OCI-LY1 (cell line): ENCODE measurements around the gene POTEH.
"Not testable (repeated sequence)": the region's sequence is repeated elsewhere in the genome, so short reads cannot be mapped to it uniquely, and the experiment has no call there.

ENCODE experiments used
- H2AFZ ChIP-seq: fragments of 200-600 bp; sonication (generic), shearing (Covaris generic); 2 replicates; pipeline ENCODE4 v1.6.0; 2014; ENCODE audit warnings: antibody characterized with exemption, mild to moderate bottlenecking, low read length
- H3F3A ChIP-seq: fragments of 200-600 bp; sonication (generic), shearing (Covaris generic); 2 replicates; pipeline ENCODE4 v1.6.0; 2014; ENCODE audit warnings: mild to moderate bottlenecking, antibody characterized with exemption, low read length, moderate library complexity; ENCODE audit not compliant: insufficient read depth
- H3K27ac ChIP-seq: fragments of 200-600 bp; sonication (generic); 2 replicates; pipeline ENCODE4 v1.5.1; 2014; ENCODE audit warnings: low read length, mixed run types, mild to moderate bottlenecking, low read depth; ENCODE audit not compliant: poor library complexity, severe bottlenecking
- H3K27me3 ChIP-seq: fragments of 200-600 bp; sonication (generic); 2 replicates; pipeline ENCODE4 v1.6.0; 2014; ENCODE audit warnings: antibody characterized with exemption, mild to moderate bottlenecking, low read length, moderate library complexity; ENCODE audit not compliant: insufficient read depth
- H3K36me3 ChIP-seq: fragments of 200-600 bp; sonication (generic); 2 replicates; pipeline ENCODE4 v1.6.1; 2014; ENCODE audit warnings: mild to moderate bottlenecking, antibody characterized with exemption, low read length, moderate library complexity, mixed read lengths; ENCODE audit not compliant: insufficient read depth
- H3K4me1 ChIP-seq: fragments of 200-600 bp; sonication (generic); 2 replicates; pipeline ENCODE4 v1.5.1; 2014; ENCODE audit warnings: mild to moderate bottlenecking, low read length, moderate library complexity; ENCODE audit not compliant: insufficient read depth, severe bottlenecking
- H3K4me2 ChIP-seq: fragments of 200-600 bp; sonication (generic), shearing (Covaris generic); 2 replicates; pipeline ENCODE4 v1.6.1; 2014; ENCODE audit warnings: low read length
- H3K4me3 ChIP-seq: fragments of 200-600 bp; sonication (generic); 2 replicates; pipeline ENCODE4 v1.5.1; 2014; ENCODE audit warnings: low read length, low read depth, mild to moderate bottlenecking, mixed read lengths; ENCODE audit not compliant: poor library complexity, severe bottlenecking
- H3K79me2 ChIP-seq: fragments of 200-600 bp; shearing (Covaris generic); 2 replicates; pipeline ENCODE4 v1.6.1; 2016; ENCODE audit warnings: mixed run types, low read length, mixed read lengths; ENCODE audit not compliant: insufficient read depth
- H3K9ac ChIP-seq: fragments of 200-600 bp; sonication (generic), shearing (Covaris generic); 2 replicates; pipeline ENCODE4 v1.6.1; 2014; ENCODE audit warnings: mild to moderate bottlenecking, low read length, mixed read lengths
- H3K9me2 ChIP-seq: fragments of 200-600 bp; sonication (generic), shearing (Covaris generic); 2 replicates; pipeline ENCODE4 v1.6.1; 2014; ENCODE audit warnings: low read depth, mild to moderate bottlenecking, low read length, mixed read lengths
- H3K9me3 ChIP-seq: fragments of 200-600 bp; shearing (Covaris generic); 2 replicates; pipeline ENCODE4 v1.6.1; 2014; ENCODE audit warnings: low read length, mixed read lengths
- H4K20me1 ChIP-seq: fragments of 200-600 bp; sonication (generic), shearing (Covaris generic); 2 replicates; pipeline ENCODE4 v1.6.0; 2016; ENCODE audit warnings: mild to moderate bottlenecking, low read length; ENCODE audit not compliant: insufficient read depth

POTEH gene

DNA sequence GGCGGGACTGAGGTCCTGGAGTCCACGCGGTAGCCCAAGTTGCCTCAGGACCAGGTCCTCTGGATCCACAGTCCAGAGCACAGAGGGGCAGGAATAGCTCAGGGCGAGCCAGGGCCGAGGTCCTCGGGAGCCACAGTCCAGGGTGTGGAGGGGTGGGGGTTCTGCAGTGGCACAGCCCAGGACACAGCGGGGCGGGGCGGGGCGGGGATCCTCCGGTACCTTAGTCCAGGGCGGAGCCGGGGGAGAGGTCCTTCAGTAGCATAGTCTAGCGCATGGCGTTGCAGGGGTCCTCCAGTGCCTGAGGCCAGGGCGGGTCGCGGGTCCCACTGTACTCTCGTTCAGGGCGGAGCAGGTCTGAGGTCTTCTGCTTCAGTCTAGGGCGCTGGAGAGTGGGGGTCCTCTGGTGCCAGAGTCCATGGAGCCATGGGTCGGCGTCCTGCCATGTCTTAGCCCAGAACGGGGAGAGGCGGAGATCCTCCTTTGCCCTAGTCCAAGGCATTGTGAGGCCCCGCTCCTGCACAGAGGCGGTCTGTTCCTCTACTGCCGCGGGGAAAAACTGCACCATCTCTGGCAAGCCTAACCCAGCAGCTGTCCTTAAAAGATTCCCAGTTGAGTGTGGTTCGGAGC lies 71.4 kb downstream of the POTEH start:
- not testable (repeated sequence) for H3K4me3 ChIP-seq, H3K9me3 ChIP-seq, H3K4me2 ChIP-seq, H4K20me1 ChIP-seq, H3K79me2 ChIP-seq, H3K9me2 ChIP-seq, H3K36me3 ChIP-seq, H2AFZ ChIP-seq, H3K9ac ChIP-seq, H3K27me3 ChIP-seq, H3K27ac ChIP-seq, H3K4me1 ChIP-seq, H3F3A ChIP-seq

DNA sequence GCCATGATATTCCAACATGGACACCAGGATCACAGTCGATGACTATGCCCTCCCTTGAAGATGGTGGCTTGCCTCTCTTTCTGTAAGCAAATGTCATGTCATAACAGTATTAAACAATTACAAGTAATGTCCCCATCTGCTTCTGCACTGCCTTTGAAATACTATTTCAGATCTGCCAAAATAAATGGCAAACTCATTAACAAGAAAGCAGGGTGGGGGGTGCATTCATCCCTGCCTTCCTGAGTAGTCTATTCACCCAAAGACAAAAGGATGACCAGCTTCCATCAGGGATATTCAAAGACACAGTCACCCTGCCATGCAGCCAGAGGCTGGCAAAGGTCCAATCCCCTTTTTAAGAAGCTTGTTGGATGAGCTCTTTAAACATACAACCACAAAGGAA lies 73.7 kb downstream of the POTEH start:
- not testable (repeated sequence) for H3K9me2 ChIP-seq, H3K79me2 ChIP-seq, H3K4me1 ChIP-seq, H3F3A ChIP-seq, H3K27me3 ChIP-seq, H3K9me3 ChIP-seq, H3K9ac ChIP-seq, H4K20me1 ChIP-seq, H3K27ac ChIP-seq, H3K4me3 ChIP-seq, H2AFZ ChIP-seq, H3K36me3 ChIP-seq, H3K4me2 ChIP-seq
